Measurements from ENCODE around the gene WDR7.

DNA sequence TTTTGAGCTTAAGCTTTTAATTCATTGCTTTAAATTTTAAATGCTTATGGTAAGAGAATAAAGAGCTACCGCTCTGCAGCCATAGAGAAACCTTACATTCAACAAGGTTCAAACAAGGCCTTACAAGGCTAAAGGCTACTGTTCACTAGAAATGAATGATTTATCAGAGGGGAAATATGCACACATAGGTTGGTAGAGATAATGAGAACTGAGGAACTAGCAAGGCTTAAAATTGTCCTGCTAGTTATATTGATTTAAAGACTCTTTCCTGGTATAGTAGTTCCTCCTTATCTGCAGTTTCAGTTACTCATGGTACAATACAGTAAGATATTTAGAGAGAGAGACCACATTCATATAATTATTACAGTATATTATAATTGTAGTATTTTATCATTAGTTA is 193.4 kb downstream of the WDR7 start:
- TF ChIP-seq, protein P1, sequence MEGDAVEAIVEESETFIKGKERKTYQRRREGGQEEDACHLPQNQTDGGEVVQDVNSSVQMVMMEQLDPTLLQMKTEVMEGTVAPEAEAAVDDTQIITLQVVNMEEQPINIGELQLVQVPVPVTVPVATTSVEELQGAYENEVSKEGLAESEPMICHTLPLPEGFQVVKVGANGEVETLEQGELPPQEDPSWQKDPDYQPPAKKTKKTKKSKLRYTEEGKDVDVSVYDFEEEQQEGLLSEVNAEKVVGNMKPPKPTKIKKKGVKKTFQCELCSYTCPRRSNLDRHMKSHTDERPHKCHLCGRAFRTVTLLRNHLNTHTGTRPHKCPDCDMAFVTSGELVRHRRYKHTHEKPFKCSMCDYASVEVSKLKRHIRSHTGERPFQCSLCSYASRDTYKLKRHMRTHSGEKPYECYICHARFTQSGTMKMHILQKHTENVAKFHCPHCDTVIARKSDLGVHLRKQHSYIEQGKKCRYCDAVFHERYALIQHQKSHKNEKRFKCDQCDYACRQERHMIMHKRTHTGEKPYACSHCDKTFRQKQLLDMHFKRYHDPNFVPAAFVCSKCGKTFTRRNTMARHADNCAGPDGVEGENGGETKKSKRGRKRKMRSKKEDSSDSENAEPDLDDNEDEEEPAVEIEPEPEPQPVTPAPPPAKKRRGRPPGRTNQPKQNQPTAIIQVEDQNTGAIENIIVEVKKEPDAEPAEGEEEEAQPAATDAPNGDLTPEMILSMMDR (IDR thresholded peaks at IDR 0.05): no peak
- no peak for TF ChIP-seq POLR2A (IDR thresholded peaks at IDR 0.05)
